CD4-positive, alpha-beta memory T cell (primary cell): ENCODE results near the gene FNDC1. TPM values are rescaled to one million over a fixed set of nuclear protein-coding genes. Genes with fewer than 3 reads are reported as not detected.

ENCODE experiments used
- CTCF ChIA-PET: fragments of 350-600 bp; sonication (Branson Sonifier 250); formaldehyde crosslinking; loops from one replicate; lab custom pipeline; 2021; ENCODE audit warnings: inconsistent platforms; ENCODE audit not compliant: partially characterized antibody; lab: Charles Lee
- POLR2A ChIA-PET: fragments of 350-600 bp; sonication (Branson Sonifier 250); formaldehyde crosslinking; loops from one replicate; lab custom pipeline; 2021; ENCODE audit not compliant: partially characterized antibody; lab: Charles Lee
- DNase-seq, 5 donors: peaks; one replicate each; pipeline versions ENCODE4 v3.0.0 to v3.0.0-alpha.2; 2020 to 2022; ENCODE audit warnings: mixed read lengths in 1 of 5
- H3K27ac ChIP-seq: one replicate; pipeline ENCODE4 v1.7.0; 2013; ENCODE audit warnings: low read depth, low read length
- H3K27me3 ChIP-seq: 2 replicates; pipeline ENCODE4 v1.7.0; 2013; ENCODE audit warnings: mild to moderate bottlenecking, low read length, moderate library complexity; ENCODE audit not compliant: insufficient read depth
- H3K36me3 ChIP-seq: 2 replicates; pipeline ENCODE4 v1.7.0; 2013; ENCODE audit warnings: mild to moderate bottlenecking, low read length, moderate library complexity; ENCODE audit not compliant: insufficient read depth
- H3K4me1 ChIP-seq: 2 replicates; pipeline ENCODE4 v1.7.0; 2013; ENCODE audit warnings: mild to moderate bottlenecking, low read length, moderate library complexity; ENCODE audit not compliant: insufficient read depth
- H3K4me3 ChIP-seq, 2 donors: one replicate each; pipeline ENCODE4 v1.7.0; 2013; ENCODE audit warnings: low read length in 2 of 2, mild to moderate bottlenecking in 1 of 2
- H3K9me3 ChIP-seq, 2 donors: one replicate each; pipeline ENCODE4 v1.7.0; 2013; ENCODE audit warnings: low read length in 2 of 2, control low read depth in 1 of 2; ENCODE audit not compliant: control insufficient read depth in 1 of 2
- H3K27ac Mint-ChIP-seq, 7 donors: one replicate each; pipeline ENCODE4 v1.8.0; 2020 to 2021; ENCODE audit warnings: mixed read lengths in 7 of 7, mild to moderate bottlenecking in 6 of 7, inconsistent platforms in 3 of 7, moderate library complexity in 3 of 7
- H3K27me3 Mint-ChIP-seq, 2 donors: one replicate each; pipeline ENCODE4 v1.8.0; 2020 to 2021; ENCODE audit warnings: mixed read lengths in 2 of 2
- H3K36me3 Mint-ChIP-seq, 2 donors: one replicate each; pipeline ENCODE4 v1.8.0; 2020 to 2021; ENCODE audit warnings: mixed read lengths in 2 of 2, inconsistent platforms in 1 of 2, mild to moderate bottlenecking in 1 of 2
- H3K4me1 Mint-ChIP-seq, 4 donors: one replicate each; pipeline ENCODE4 v1.8.0; 2020 to 2021; ENCODE audit warnings: mixed read lengths in 4 of 4, mild to moderate bottlenecking in 1 of 4
- H3K4me3 Mint-ChIP-seq, 8 donors: one replicate each; pipeline ENCODE4 v1.8.0; 2020 to 2021; ENCODE audit warnings: mixed read lengths in 8 of 8, mild to moderate bottlenecking in 7 of 8, moderate library complexity in 6 of 8, inconsistent platforms in 3 of 8
- H3K9me3 Mint-ChIP-seq, 8 donors: one replicate each; pipeline ENCODE4 v1.8.0; 2020 to 2021; ENCODE audit warnings: mixed read lengths in 8 of 8, mild to moderate bottlenecking in 5 of 8, inconsistent platforms in 3 of 8, moderate library complexity in 1 of 8
- intact Hi-C: fragments of 100-400 bp; cut with micrococcal nuclease; formaldehyde crosslinking; loops from one replicate; pipeline ENCODE4 v1.15.1; 2023
- polyA plus RNA-seq, 2 donors: library from polyadenylated mRNA; unstranded; fragments of 300-500 nt; fragmentation: Illumina TruSeq; gene quantifications; one replicate each; pipeline ENCODE4 v1.2.3, GENCODE V29; 2021
- total RNA-seq, 2 experiments: library from RNA; stranded (reverse); gene quantifications; one replicate each; pipeline ENCODE4 v1.2.3, GENCODE V29; 2021

FNDC1 gene
- total and polyA plus RNA-seq, 4 experiments from 2014 or later = 0.08 TPM; not detected in 3

DNA sequence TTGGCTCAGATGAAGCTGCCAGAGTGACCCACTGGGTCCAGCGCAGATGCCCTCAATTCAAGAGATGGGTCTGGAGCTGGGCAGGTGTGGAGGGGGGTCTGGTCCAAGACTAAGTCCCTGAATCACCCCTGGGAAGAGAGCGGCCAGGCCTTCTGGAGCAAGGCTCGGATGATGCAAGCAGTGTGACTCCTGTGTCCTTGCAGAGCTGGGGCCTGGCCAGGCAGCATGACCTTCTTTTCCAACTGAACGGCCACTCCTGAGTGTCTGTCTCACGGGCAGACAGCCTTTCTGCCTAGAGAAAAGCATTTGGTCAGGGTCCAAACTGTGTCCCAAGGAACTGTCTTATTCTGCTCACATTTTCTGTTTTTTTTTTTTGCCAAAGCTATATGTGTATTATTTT, 42.6 kb upstream of the FNDC1 start:
- peaks cover 0 to 2% (median 0%) of the 10 kb centered on the region in 8 donors for H3K9me3 Mint-ChIP-seq
- ChIA-PET POLR2A (interaction anchor here (0.9 to 2.0 kb wide), 2 partner anchors 15 to 109 kb away, joined by 3 to 6 read pairs; no protein-coding TSS in a partner anchor), CTCF (interaction anchor here (1.2 to 13.3 kb wide), 5 partner anchors 8 to 126 kb away, joined by 3 to 440 read pairs (median 21); partner anchors contain the start of gene RSPH3)
- peaks cover 0 to 1% of the 10 kb centered on the region in 2 donors for H3K27me3 Mint-ChIP-seq
- H3K36me3 ChIP-seq = no peaks in the 10 kb centered on the region
- no peaks in the 10 kb centered on the region for H3K27me3 ChIP-seq
- H3K36me3 Mint-ChIP-seq = no peaks in the 10 kb centered on the region
- no peaks in the 10 kb centered on the region for H3K4me1 Mint-ChIP-seq
- H3K4me3 ChIP-seq = no peak overlapping the region
- H3K27ac ChIP-seq = no peak overlapping the region
- intact Hi-C loops = no loop called here
- H3K27ac Mint-ChIP-seq = no peak overlapping the region
- no peaks in the 10 kb centered on the region for H3K4me1 ChIP-seq
- no peak for DNase-seq
- no peaks in the 10 kb centered on the region for H3K9me3 ChIP-seq
- H3K4me3 Mint-ChIP-seq = no peak overlapping the region

DNA sequence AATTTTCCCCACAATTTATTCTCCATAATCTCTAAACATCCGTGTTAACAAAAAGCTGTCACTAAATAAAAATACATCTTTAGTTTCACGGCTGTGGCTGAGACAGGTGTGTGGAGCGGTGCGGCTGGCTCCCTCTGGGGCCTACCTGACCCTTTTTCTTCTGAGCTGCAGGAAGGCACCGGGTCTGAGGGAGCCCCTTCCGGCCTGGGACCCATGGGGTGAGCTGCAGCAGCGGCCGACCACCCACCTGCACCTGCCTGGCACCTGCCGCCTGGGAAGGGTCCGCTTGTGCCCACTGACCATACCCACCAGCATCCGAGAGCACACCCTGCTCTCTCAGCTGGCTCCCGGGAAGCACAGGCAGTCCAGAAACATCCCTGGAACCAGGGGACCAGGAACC, 41.5 kb upstream of the FNDC1 start:
- Mint-ChIP-seq H3K9me3 (peaks cover 0 to 2% (median 0%) of the 10 kb centered on the region in 8 donors), H3K27me3 (peaks cover 0 to 1% of the 10 kb centered on the region in 2 donors), H3K4me3 (no peak overlapping the region), H3K27ac (no peak overlapping the region), H3K4me1 (no peaks in the 10 kb centered on the region), H3K36me3 (no peaks in the 10 kb centered on the region)
- ChIA-PET POLR2A (no interaction called here), CTCF (interaction anchor here (1.1 to 13.3 kb wide), 7 partner anchors 12 to 424 kb away, joined by 3 to 440 read pairs (median 6); partner anchors contain the start of gene TAGAP)
- no peaks in the 10 kb centered on the region for H3K9me3 ChIP-seq
- no peaks in the 10 kb centered on the region for H3K36me3 ChIP-seq
- no peaks in the 10 kb centered on the region for H3K27me3 ChIP-seq
- no peaks in the 10 kb centered on the region for H3K4me1 ChIP-seq
- no peak for DNase-seq
- H3K27ac ChIP-seq = no peak overlapping the region
- intact Hi-C loops = no loop called here
- no peak overlapping the region for H3K4me3 ChIP-seq

DNA sequence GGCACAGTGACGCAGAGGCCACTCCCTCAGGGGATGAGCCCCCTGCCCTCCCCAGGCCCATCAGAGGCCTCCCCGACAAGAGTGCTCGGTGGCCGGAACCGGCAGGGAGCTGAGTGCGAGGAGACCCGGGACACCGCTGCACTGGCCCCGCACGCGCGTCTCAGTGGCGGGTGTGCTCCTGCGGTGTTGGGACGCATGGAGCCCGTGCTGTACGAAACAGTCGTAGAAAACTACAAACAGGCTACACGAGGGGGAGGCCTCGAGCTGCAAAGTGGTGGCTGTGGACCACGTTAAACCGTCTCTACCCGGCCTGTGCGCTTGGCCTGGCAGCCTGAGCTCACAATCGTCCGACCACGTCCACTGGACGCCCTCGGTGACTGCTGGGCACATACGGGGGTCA, 40.2 kb upstream of the FNDC1 start:
- Mint-ChIP-seq H3K4me3 (no peak overlapping the region), H3K36me3 (no peaks in the 10 kb centered on the region), H3K9me3 (peaks cover 0 to 2% (median 0%) of the 10 kb centered on the region in 8 donors), H3K4me1 (no peaks in the 10 kb centered on the region), H3K27me3 (peaks cover 0 to 1% of the 10 kb centered on the region in 2 donors), H3K27ac (no peak overlapping the region)
- Histone ChIP-seq H3K27me3 (no peaks in the 10 kb centered on the region), H3K9me3 (no peaks in the 10 kb centered on the region), H3K4me3 (no peak overlapping the region), H3K27ac (no peak overlapping the region), H3K4me1 (no peaks in the 10 kb centered on the region), H3K36me3 (no peaks in the 10 kb centered on the region)
- intact Hi-C loops = no loop called here
- ChIA-PET CTCF (interaction anchor here (1.1 to 13.3 kb wide), 9 partner anchors 10 to 425 kb away, joined by 3 to 440 read pairs (median 6); partner anchors contain the start of gene TAGAP), POLR2A (interaction anchor here (1.7 kb wide), 1 partner anchor 22 kb away, joined by 5 read pairs; no protein-coding TSS in a partner anchor)
- no peak for DNase-seq

DNA sequence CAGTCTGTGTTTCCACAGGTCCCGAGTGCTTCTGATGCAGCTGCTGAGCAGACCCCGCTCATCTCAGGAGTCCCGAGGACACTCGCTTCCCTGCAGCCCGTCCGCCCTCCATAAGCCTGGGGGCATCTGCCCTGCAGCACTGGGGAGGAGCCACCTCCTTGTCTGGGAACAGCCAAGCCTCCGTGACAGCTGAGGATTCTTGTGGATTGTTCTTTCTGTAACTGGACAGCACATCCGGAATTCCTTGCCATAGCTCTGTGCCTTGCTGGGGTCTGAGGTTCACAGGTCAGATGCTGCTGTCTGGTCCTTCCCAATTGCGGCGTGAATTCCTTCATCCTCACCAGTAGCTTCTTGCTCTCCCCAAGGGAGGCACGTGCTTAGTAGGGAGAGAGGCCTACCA, 38.4 kb upstream of the FNDC1 start:
- no peak overlapping the region for H3K4me3 ChIP-seq
- peaks cover 0 to 6% (median 4%) of the 10 kb centered on the region in 4 donors for H3K4me1 Mint-ChIP-seq
- CTCF ChIA-PET = interaction anchor here (1.5 to 13.3 kb wide), 3 partner anchors 19 to 120 kb away, joined by 3 to 440 read pairs (median 193); partner anchors contain the start of gene TAGAP
- H3K36me3 ChIP-seq = no peaks in the 10 kb centered on the region
- H3K9me3 ChIP-seq = no peaks in the 10 kb centered on the region
- H3K9me3 Mint-ChIP-seq = peaks cover 0 to 2% (median 0%) of the 10 kb centered on the region in 8 donors
- H3K36me3 Mint-ChIP-seq = no peaks in the 10 kb centered on the region
- no peaks in the 10 kb centered on the region for H3K27me3 ChIP-seq
- no peak overlapping the region for H3K27ac Mint-ChIP-seq
- no peak overlapping the region for H3K27ac ChIP-seq
- no peak for DNase-seq
- peaks cover 6% of the 10 kb centered on the region for H3K4me1 ChIP-seq
- H3K4me3 Mint-ChIP-seq = no peak overlapping the region
- intact Hi-C loops = loop anchor here (10.0 kb wide), 1 partner anchor 336 kb away; no protein-coding TSS in a partner anchor
- peaks cover 1 to 2% of the 10 kb centered on the region in 2 donors for H3K27me3 Mint-ChIP-seq
- POLR2A ChIA-PET = interaction anchor here (0.5 kb wide), 1 partner anchor 92 kb away, joined by 4 read pairs; no protein-coding TSS in a partner anchor

DNA sequence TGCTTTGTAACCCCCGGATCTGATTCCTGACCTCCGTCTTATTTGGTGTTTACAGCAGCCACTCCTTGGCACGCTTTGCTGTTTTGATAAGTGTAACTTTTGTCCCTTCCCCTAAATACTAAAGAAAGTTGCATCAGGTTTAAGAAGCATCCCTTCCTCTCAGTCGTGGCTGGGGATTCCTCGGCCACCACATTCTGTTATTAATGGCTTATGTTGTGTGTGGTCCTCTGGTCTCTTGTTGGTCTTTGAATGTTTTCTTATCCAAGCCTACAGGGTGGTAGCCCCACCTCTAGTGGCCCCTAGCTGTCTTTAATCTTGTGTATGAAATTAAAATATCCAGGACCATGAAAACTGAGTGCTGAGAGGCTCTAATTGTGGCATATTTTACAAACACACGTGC, 37.5 kb upstream of the FNDC1 start:
- H3K27ac ChIP-seq = no peak overlapping the region
- no peak overlapping the region for H3K27ac Mint-ChIP-seq
- intact Hi-C loops = loop anchor here (10.0 kb wide), 1 partner anchor 337 kb away; no protein-coding TSS in a partner anchor
- ChIA-PET CTCF (interaction anchor here (1.5 to 13.3 kb wide), 3 partner anchors 20 to 121 kb away, joined by 3 to 440 read pairs (median 193); partner anchors contain the start of gene TAGAP), POLR2A (no interaction called here)
- no peaks in the 10 kb centered on the region for H3K27me3 ChIP-seq
- H3K27me3 Mint-ChIP-seq = peaks cover 1 to 2% of the 10 kb centered on the region in 2 donors
- peaks cover 6% of the 10 kb centered on the region for H3K4me1 ChIP-seq
- no peak overlapping the region for H3K4me3 ChIP-seq
- H3K36me3 ChIP-seq = no peaks in the 10 kb centered on the region
- no peaks in the 10 kb centered on the region for H3K36me3 Mint-ChIP-seq
- H3K9me3 ChIP-seq = no peaks in the 10 kb centered on the region
- H3K4me1 Mint-ChIP-seq = peaks cover 0 to 6% (median 4%) of the 10 kb centered on the region in 4 donors
- H3K4me3 Mint-ChIP-seq = no peak overlapping the region
- no peak for DNase-seq
- H3K9me3 Mint-ChIP-seq = peaks cover 0 to 2% (median 0%) of the 10 kb centered on the region in 8 donors

DNA sequence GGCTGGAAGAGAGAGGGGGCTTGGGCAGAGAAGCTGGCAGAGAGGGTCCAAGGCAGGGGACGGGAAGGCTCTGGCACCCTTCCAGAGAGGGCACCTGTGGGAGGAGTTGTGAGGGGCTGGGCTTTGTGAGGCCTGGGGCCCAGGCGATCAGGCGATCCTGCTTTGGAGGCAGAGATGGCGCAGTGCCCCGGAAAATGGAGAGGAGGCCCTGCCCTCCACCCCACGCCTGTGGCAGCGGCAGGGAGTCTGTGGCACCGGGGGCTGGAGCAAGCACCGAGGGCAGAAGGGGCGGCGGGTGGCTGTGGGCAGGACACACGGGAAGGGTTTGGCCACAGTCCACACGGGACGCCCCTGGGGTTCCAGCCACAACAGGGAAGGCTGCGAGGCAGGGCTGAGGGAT, 36.5 kb upstream of the FNDC1 start:
- peaks cover 6% of the 10 kb centered on the region for H3K4me1 ChIP-seq
- no peak for DNase-seq
- H3K27me3 ChIP-seq = no peaks in the 10 kb centered on the region
- H3K27ac ChIP-seq = no peak overlapping the region
- ChIA-PET CTCF (interaction anchor here (1.6 to 13.3 kb wide), 6 partner anchors 9 to 122 kb away, joined by 5 to 440 read pairs (median 50); partner anchors contain the start of gene TAGAP), POLR2A (interaction anchor here (1.0 to 5.5 kb wide), 3 partner anchors 28 to 133 kb away, joined by 3 to 36 read pairs (median 23); partner anchors contain the start of gene RSPH3)
- peaks cover 0 to 2% (median 0%) of the 10 kb centered on the region in 8 donors for H3K9me3 Mint-ChIP-seq
- H3K9me3 ChIP-seq = no peaks in the 10 kb centered on the region
- H3K4me3 ChIP-seq = no peak overlapping the region
- H3K36me3 ChIP-seq = no peaks in the 10 kb centered on the region
- intact Hi-C loops = loop anchor here (10.0 kb wide), 1 partner anchor 338 kb away; no protein-coding TSS in a partner anchor
- no peak overlapping the region for H3K4me3 Mint-ChIP-seq
- no peaks in the 10 kb centered on the region for H3K36me3 Mint-ChIP-seq
- peak overlapping the region in 1 of 7 donors; percentile 46 for H3K27ac Mint-ChIP-seq
- peaks cover 0 to 2% of the 10 kb centered on the region in 2 donors for H3K27me3 Mint-ChIP-seq
- H3K4me1 Mint-ChIP-seq = peaks cover 0 to 6% (median 4%) of the 10 kb centered on the region in 4 donors
